ENCODE measurements around the gene FGD6.
"Not testable (repeated sequence)": the region's sequence is repeated elsewhere in the genome, so short reads cannot be mapped to it uniquely, and the experiment has no call there.

Gene FGD6

DNA sequence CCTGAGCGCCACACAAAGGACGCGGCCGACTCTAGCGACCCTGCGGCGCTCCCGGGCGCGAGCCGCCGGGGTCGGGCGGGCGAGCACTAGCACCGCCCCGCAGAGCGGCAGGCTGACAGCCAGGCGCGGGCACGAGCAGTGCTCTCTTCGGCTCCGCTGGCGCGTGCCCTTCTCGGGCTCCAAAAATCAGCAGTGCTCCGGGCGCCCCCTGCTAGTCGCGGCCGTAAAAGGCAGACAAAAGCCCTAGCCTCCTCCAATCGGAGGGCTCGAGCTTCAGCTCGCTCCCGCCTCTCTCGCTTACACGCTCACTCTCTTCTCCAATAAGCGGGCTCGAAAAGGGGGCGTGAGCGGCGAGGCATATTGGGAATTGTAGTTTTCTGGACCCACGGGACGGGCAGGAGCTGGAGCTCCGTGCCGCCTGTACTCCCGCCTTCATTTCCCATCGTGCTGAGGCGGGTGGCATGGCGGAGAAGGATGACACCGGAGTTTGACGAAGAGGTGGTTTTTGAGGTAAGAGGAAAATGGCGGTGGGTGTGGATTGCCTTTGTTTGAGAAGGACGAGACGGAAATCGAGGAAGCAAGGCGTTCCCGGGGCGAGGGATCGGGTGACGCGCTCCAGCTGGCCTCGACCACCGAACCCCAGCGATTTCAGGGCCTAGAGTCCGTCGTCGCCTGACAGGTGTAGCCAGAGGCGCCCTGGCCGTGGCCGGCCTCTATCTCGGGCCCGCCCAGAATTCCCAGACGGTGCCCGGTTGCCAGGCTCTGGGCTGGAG, at the start of gene FGD6, which contains the start of gene VEZT:
Gene FGD6 (minus strand): TSS at position 91 of the 773 bp plus-strand sequence. CDS start 227 bp downstream, outside the sequence.
Gene VEZT (plus strand): TSS at position 431 of the 773 bp plus-strand sequence. CDS start 44 bp downstream, at position 475.
- DNase-seq (ENCODE audit: low read depth in 2 of 2), result peak; percentile 97 to 98

DNA sequence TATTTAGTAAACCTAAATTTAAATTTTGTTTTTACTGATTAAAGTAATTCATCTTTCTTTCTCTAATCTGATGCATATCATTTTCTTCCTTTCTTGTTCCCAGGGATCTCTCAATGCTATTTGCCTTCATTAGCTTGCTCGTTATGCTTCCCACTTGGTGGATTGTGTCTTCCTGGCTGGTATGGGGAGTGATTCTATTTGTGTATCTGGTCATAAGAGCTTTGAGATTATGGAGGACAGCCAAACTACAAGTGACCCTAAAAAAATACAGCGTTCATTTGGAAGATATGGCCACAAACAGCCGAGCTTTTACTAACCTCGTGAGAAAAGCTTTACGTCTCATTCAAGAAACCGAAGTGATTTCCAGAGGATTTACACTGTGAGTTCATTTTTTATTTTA, 49.0 kb upstream of the FGD6 start:
- DNase-seq (ENCODE audit: low read depth in 2 of 2), result no peak

DNA sequence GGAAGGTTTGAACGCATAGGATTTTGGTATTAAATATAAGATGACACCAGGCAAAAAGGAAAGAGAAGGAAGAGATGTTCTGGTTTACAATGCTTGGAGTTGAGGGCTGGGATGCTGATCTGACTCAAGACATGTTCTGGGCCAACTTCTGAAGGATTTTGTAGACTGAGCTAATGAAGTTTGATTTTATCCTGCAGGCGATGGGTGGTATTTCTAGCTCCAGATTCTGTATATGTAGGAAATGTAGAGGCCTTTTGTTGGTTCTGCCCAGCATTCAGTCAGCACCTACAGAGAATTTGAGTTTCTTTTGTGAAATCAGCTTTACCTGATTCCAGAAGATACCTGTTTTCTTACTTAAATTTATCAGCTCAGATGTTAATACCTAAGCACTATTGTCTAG, 48.5 kb upstream of the FGD6 start:
- no peak for DNase-seq (ENCODE audit: low read depth in 2 of 2)

DNA sequence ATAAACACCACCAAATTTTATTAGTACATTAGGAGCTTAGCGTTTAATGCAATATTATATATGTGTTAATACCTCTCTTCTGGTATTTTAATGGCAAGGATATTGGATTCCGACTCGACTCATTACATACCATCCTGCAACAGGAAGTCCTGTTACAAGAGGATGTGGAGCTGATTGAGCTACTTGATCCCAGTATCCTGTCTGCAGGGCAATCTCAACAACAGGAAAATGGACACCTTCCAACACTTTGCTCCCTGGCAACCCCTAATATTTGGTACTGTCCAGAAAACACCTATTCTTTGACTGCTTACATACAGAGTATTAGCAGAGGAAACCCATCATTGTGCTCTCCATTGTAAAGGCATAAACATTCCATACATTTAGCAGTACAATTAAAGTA, 45.5 kb upstream of the FGD6 start:
- DNase-seq (ENCODE audit: low read depth in 2 of 2), result no peak

DNA sequence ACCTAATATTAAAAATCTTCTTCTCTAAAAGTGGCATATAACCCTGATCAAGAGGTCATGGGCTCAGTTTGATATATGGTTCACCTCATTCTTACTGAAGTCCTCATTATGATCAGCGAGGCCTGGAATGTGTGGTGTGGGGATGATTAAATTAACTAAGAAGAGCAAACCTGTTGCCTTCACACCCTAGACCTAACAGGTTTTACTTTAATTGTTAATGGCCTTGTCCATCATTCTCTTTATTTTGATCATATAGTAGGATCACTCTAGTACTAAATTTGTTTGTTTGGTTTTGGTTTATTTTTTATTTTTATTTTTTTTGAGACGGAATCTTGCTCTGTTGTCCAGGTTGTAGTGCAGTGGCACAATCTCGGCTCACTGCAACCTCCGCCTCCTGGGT, 43.8 kb upstream of the FGD6 start:
- no peak for DNase-seq (ENCODE audit: low read depth in 2 of 2)

DNA sequence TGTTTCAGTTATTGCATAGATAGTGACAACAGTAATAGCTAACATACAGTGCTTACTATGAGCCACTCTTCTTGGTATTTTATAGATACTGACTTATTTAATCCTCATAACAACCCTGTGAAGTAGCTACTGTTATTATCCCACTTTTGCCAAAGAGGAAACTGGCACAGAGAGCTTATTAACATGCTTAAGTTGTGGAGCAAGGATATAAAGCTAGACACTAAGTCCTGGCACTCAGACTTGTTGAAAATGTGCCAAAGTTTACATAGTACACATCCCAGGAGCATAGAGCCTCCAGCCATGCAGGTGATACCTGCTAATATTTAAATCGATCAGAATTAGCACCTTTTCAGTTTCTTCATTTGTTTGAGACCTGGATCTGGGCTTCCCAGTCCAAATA, 42.1 kb upstream of the FGD6 start:
- DNase-seq (ENCODE audit: low read depth in 2 of 2), result no peak

DNA sequence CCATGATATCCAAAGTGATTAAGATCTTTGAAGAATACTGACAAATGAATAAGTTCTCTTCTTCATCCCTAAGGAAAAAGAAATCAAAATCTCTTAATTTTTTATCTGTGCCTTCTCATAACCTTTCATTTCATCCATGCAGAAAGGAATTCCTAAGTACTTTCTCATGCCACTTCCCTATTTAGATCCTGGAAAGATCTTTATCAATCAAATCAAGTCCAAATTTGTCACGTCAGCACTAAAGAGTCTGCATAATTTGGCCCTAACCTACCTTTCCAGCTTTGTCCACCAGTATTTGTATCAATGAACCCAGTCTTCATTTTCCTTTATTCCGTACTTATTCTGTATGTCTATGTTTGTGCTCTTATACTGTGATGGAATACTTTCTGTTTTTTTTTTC, 41.5 kb upstream of the FGD6 start:
- DNase-seq (ENCODE audit: low read depth in 2 of 2), result no peak

DNA sequence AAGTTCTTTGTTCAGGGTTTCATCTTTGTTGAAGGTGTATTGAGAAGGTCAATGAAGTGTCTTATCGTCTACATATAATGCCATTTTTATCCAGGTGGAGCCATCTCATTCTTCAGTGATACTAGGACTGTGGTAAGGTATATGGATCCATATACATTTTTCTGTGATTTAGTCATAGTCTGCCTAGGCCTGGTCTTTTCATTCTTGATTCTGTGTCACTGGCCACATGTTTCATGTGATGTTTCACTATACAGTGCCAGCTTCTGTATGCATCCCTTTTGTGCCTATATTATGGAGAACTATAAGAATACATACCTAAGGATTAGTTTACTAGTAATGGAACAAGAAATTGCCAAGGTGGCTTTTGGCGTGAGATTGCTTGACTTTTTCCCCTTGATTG, 40.9 kb upstream of the FGD6 start:
- no peak for DNase-seq (ENCODE audit: low read depth in 2 of 2)

DNA sequence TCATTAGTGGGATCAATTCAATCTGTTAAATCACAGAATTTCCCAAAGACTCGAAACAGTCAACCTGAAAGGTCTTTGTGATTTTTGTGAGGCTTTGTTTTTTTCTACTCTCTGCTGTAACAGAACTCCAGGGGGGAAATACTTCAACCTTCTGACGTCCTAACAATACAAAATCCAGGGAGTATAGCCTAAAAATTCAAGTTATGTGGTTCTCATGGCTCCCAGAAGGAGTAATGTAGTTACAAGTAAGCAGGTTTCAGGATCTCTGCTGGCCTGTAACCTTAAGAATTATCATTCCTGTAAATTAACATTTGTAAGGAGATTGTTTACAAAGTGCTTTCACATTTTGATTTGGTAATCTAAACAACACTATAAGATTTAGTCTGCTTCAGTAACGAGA, 40.3 kb upstream of the FGD6 start:
- no peak for DNase-seq (ENCODE audit: low read depth in 2 of 2)

DNA sequence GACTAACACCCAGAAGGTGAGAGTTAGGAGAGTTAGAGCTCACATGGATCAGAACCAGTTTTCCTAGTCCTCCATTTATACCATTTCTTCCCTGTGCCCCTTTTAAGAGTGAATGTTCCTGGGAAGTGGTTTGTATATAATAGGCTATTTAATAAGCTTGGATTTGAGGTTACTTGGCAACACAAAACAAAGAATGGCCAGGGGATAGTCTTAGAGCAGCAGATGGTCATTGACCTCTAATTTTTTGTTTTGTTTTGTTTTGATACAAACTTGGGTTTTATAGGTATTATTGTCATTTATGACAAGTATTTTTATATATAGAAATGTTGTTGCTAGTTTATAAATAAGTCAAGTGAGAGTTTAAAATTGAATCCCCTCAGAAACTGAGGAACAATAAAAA, 36.1 kb upstream of the FGD6 start:
- DNase-seq (ENCODE audit: low read depth in 2 of 2), result no peak

DNA sequence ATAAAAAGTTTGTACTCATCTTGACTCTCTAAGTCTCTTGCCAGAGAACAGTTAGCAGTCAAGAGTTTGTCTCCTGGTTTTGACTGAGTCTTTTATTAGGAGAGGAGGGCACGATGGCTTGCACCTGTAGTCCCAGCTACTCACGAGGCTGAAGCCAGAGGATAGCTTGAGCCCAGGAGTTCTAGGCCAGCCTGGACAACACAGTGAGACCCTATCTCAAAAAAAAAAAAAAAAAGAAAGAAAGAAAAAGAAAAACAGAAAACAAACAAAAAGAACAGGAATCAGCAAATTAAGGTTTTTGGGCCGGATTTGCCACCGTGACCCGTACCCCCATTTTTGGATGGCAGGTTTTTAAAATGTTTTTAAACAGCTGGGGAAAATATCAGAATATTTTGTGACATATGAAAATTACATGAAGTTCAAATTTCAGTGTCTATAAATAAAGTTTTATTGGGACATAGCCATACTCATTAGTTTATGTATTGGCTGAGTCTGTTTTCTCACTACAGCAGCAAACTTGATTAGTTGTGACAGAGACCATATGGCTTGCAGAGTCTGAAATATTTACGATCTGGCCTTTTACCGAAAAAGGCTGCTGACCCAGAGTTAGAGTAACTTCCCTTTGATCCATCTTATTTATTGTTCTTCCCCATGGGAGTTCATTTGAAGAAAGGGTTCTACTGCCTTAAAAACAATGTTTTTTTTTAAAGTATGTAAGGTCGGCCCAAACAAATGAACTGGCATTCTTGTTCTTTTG, 31.5 kb upstream of the FGD6 start:
- peak; percentile 30 to 46 for DNase-seq (ENCODE audit: low read depth in 2 of 2)

DNA sequence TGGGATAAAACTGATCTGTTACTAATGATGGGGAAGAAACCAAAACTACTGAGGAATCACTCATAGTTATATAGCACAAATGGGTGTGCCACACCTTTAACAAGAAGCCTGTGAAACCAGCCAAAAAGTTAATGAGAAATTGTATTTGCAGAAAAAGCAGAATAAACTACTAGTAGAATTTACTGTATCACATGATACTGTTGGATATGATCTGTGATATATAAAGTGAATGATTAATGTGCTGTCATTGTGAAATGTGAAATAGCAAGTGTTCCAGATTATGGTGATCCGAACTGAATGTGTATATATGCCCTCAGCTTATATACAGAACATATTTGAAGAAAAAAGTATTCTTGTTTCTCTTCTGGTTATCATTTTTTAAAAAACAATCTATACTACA, 30.8 kb upstream of the FGD6 start:
- no peak for DNase-seq (ENCODE audit: low read depth in 2 of 2)

DNA sequence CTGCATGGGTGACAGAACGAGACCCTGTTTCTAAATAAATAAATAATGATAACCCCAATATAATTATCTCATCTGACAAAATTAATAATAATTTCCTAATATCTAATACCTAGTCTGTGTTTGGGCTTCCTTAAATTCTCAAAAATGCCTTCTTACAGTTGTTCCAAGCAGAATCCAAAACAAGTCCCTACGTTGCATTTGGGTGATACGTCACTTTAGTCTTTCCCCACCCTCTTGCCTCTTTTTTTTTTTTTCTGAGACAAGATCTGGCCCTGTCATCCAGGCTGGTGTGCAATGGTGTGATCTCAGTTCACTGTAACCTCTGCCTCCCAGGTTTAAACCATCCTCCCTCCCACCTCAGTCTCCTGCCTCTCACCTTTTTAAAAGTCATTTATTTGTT, 27.1 kb upstream of the FGD6 start:
- DNase-seq (ENCODE audit: low read depth in 2 of 2), result no peak

DNA sequence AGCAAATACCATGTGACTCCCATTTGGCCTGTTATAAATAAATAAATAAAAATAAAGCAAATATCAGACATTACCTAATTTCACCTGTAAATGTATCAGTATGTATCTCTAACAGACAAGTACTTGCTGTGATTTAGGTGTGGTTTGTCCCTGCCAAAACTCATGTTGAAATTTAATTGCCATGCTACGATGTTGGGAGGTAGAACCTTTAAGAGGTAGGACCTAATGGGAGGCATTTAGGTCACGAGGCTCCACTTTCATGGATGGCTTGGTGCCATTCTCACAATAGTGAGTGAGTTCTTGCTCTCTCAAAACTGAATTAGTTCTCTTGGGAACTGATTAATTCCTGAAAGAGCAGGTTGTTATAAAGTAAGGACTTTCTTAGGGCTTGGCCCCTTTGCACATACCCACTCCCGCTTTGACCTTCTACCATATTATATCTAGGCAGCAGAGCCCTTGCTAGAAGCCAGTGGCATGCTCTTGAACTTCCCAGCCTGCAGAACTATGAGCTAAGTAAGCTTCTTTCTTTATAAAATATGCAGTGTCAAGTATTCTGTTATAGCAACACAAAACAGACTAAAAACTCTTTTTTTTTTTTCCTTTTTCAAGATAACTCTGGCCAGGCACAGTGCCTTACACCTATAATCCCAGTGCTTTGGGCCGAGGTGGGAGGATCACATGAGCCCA, 26.4 kb upstream of the FGD6 start:
- DNase-seq (ENCODE audit: low read depth in 2 of 2), result no peak

DNA sequence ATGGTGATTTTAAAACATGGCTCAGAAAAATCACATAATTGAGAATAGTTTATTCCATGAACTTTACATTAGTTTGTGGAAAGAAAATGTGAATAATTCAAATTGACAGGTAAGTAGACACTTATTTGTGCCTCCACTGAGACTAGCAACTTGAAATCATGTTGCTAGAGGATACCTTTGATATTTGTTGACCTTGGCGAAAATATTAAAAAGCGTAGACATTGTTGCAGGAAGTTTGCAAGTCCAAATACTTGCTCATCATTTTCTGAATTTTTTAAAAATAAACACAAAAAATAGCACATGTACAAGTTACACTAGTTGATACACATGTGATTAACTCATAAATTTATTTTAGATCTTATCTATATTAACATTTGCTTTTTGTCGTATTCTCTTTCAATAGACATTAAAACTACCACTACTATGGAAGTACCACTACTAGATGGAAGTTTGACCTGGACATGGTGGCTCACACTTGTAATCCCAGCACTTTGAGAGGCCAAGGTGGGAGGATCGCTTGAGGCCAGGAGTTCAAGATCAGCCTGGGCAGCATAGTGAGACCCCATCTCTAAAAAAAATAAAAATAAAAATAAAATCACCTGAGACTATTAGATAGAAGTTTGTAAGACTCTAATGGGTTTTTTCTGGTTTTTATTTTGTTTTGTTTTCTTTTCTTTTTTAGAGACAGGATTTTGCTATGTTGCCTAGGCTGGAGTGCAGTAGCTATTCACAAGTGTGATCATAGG, 24.7 kb upstream of the FGD6 start:
- DNase-seq (ENCODE audit: low read depth in 2 of 2), result no peak

DNA sequence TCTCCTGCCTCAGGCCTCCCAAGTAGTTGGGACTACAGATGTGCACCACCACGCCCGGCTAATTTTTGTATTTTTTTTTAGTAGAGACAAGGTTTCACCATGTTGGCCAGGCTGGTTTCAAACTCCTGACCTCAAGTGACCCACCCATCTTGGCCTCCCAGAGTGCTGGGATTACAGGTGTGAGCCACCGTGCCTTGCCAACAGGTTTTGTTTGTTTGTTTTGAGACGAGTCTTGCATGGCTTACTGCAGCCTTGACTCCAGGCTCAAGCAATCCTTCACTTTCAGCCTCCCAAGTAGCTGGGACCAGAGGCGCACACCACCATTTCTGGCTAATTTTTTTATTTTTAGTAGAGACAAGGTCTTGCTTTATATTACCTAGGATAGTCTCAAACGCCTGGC, 23.9 kb upstream of the FGD6 start:
- not testable (repeated sequence) for DNase-seq (ENCODE audit: low read depth in 2 of 2)

DNA sequence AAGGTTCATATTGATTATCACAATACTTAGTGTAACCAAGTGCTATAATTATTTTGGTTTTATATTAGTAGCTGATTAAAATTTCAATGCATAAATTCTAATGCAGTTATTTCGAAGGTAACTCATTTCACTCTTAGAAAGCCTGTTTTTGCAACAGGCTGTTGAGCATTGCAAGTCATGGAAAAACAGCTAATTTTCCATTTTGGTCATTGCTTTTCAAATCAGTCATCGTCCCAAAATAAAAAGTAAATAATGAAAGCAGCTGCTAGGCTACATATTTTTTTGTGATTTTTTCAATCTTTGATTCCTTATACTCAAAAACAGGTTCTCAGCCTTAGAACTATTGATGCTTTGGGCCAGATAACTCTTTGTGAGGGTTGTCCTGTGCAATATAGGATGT, 23.3 kb upstream of the FGD6 start:
- no peak for DNase-seq (ENCODE audit: low read depth in 2 of 2)

DNA sequence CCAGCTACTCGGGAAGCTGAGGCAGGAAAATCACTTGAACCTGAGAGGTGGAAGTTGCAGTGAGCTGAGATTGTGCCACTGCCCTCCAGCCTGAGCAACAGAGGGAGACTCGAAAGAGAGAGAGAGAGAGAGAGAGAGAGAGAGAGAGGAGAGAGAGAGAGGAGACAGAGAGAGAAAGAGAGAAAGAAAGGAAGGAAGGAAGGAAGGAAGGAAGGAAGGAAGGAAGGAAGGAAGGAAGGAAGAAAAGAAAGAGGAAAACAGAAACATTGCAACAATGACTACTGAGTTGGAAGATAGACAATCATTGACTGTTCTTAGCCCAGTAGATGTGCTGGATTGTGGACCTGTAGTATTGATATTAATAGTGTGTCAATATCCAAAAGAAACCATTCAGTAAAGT, 22.6 kb upstream of the FGD6 start:
- not testable (repeated sequence) for DNase-seq (ENCODE audit: low read depth in 2 of 2)

DNA sequence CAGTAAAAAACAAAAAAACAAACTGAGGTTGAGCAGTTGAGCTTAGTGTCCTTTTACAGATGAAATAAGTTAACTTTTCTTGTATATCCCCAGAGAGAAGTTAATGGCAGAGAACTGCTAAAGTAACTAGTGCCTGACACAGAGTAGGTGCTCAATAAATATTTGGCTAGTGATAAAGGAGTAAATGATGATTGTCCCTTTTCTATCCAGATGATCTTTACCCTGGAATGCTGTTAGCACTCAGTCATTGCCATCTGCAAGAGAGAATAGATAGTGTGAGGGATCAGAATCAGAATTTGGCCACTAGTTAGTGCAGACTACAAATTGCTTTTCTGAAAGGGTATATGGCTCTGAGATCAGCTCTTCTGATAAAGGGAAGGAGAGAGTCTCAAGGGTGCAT, 21.9 kb upstream of the FGD6 start:
- no peak for DNase-seq (ENCODE audit: low read depth in 2 of 2)

DNA sequence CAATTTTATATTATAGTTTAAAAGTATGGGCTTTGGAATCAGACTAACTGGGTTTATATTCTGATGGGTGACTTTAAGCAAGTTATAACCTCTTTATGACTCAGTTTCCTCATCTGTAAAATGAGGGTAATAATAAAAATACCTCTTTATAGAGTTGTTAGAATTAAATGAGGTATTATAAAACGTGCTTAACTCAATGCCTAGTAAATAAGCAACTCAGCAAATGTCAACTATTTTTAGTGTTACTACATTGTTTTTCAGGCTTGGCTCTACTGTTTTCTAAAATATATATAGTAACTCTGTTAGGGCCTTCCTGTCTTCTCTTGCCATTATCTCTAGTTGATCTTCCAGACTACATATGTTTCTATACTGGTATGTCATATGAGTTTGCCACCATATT, 20.9 kb upstream of the FGD6 start:
- no peak for DNase-seq (ENCODE audit: low read depth in 2 of 2)

DNA sequence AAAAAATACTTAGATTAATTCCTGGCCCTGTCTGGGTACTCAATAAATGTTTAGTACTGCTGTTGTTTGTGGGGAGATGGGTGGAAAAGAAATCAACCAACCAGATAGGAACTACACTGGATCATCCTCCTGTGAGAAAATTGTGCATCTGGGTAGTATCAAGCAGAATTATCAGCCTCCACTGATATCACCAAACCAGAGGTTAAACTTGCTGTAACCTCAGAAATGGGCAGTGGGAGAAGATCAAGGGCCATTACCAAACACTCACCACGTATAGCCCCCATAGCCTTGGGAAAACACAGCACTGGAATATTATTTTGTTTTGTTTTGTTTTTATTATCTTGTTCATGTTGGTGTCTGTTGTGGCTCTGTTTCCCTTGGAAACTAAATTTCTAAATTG, 20.0 kb upstream of the FGD6 start:
- DNase-seq (ENCODE audit: low read depth in 2 of 2), result no peak

DNA sequence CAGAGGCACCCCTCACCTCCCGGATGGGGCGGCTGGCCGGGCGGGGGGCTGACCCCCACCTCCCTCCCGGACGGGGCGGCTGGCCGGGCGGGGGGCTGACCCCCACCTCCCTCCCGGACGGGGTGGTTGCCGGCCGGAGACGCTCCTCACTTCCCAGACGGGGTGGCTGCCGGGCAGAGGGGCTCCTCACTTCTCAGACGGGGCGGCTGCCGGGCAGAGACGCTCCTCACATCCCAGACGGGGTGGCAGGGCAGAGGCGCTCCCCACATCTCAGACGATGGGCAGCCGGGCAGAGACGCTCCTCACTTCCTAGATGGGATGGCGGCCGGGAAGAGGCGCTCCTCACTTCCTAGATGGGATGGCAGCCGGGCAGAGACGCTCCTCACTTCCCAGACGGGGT, 18.4 kb upstream of the FGD6 start:
- DNase-seq (ENCODE audit: low read depth in 2 of 2), result not testable (repeated sequence)

Measured in fibroblast of skin of left biceps (primary cell).